Heart right ventricle (tissue), 16 donors: Measurements from ENCODE around the gene SGCD. TPM values are rescaled to one million over a fixed set of nuclear protein-coding genes. Genes with fewer than 3 reads are reported as not detected.

Experiments used
- ATAC-seq, 8 donors: fragments of 200-7000 bp; cut with Tn5 transposase; one replicate each; pipeline ENCODE4 v1.9.1; 2020; ENCODE audit warnings: mild to moderate bottlenecking in 8 of 8, moderate library complexity in 8 of 8, moderate number of reproducible peaks in 1 of 8
- DNase-seq, 2 donors: peaks; one replicate each; pipeline ENCODE4 v3.0.0-alpha.2; 2020
- H3K27ac ChIP-seq, 10 donors: fragments of 200-600 bp; sonication (generic) in 2 of 10; one replicate each; pipeline versions ENCODE4 v1.5.0 to v1.8.0; 2020 to 2022; ENCODE audit warnings: mild to moderate bottlenecking in 3 of 10
- H3K27me3 ChIP-seq, 7 donors: fragments of 200-600 bp; one replicate each; pipeline ENCODE4 v1.8.0; 2021 to 2022; ENCODE audit warnings: mild to moderate bottlenecking in 2 of 7
- H3K36me3 ChIP-seq, 9 donors: fragments of 200-600 bp; sonication (generic) in 1 of 9; one replicate each; pipeline versions ENCODE4 v1.5.0 to v1.8.0; 2020 to 2022; ENCODE audit warnings: mild to moderate bottlenecking in 2 of 9
- H3K4me1 ChIP-seq, 9 donors: fragments of 200-600 bp; sonication (generic) in 1 of 9; one replicate each; pipeline versions ENCODE4 v1.5.0 to v1.8.0; 2020 to 2022; ENCODE audit warnings: mild to moderate bottlenecking in 4 of 9
- H3K4me3 ChIP-seq, 10 donors: fragments of 200-600 bp; sonication (generic) in 2 of 10; one replicate each; pipeline versions ENCODE4 v1.5.0 to v1.8.0; 2020 to 2022; ENCODE audit warnings: mild to moderate bottlenecking in 7 of 10, moderate library complexity in 2 of 10
- H3K9me3 ChIP-seq, 11 donors: fragments of 200-600 bp in 10 of 11; sonication (generic) in 2 of 11; one replicate each; pipeline versions ENCODE4 v1.5.0 to v1.8.0; 2013 to 2022; ENCODE audit warnings: mild to moderate bottlenecking in 2 of 11, control low read depth in 1 of 11, moderate library complexity in 1 of 11
- WGBS, 2 donors: extraction: QIAGEN DNeasy Blood & Tissue Kit; methylation state at CpG; one replicate each; pipeline ENCODE4 v1.1.7; 2013; ENCODE audit warnings: inconsistent platforms in 1 of 2; 5-methylcytosine and 5-hydroxymethylcytosine counted together
- intact Hi-C, 10 donors: fragments of 100-400 bp; cut with DNase I; formaldehyde crosslinking; loops; one replicate each; pipeline versions ENCODE4 v1.11.1 to v1.14.2; 2022
- polyA plus RNA-seq, 2 donors: library from polyadenylated mRNA; stranded (reverse); fragments of 200-250 nt; gene quantifications; one replicate each; pipeline ENCODE4 v1.2.3, GENCODE V29; 2013
- total RNA-seq, 10 donors: library from RNA; stranded (reverse); fragmentation: NEBNext Ultra II Directional in 3 of 10; extraction: Animal tissue kit (Norgen Biotek cat#: 25700) in 3 of 10; gene quantifications; one replicate each; pipeline versions ENCODE4 v1.2.1 to v1.2.4, GENCODE V29; 2021 to 2023
- TF ChIP-seq, protein P1 (sequence below), 9 donors: fragments of 200-600 bp; sonication (generic) in 2 of 9; IDR thresholded peaks; one replicate each; pipeline versions ENCODE4 v1.5.0 to v1.8.0; 2021 to 2022; ENCODE audit warnings: antibody characterized with exemption in 9 of 9, mild to moderate bottlenecking in 5 of 9, moderate library complexity in 1 of 9
- donor health status: Arrhythmogenic right ventricular cardiomyopathy.
- donor health status: ischemic (EF 13 %, LVEDD 7.1; RV severe dilation, severe dysfunction).
- donor health status: healthy with polysubstance abuse.
- donor health status: DM: no; HTN: yes; CAD: no.
- donor health status: DM: no; HTN: no; CAD: no.
- donor health status: ischemic (EF 25% LVEDD 6.9; RV normal size, moderate dysfunction).
- donor health status: ischemic (EF 25% LVEDD 5.7; RV mildly dilated, moderate dysfunction).
- donor health status: healthy.
- donor health status: DM: yes; HTN: yes; CAD: no.
- donor health status: Ischemic cardiomyopathy.
- donor health status: ischemic (EF 35%, LVEDD 5.7; RV mildly dilated, moderate dysfunction).
- donor health status: nonischemic (EF 11% LVEDD 7.7; RV severe dilation, severe dysfunction).
- donor health status: DM: yes; HTN: yes; CAD: no.
- donor health status: PGD.
- donor health status: ischemic (EF 29% LVEDD 5.4; RV normal size, mild dysfunction).
- donor health status: nonischemic (EF 23%, LVEDD 6.1; RV moderate dilation, normal function).

The SGCD gene
- total and polyA plus RNA-seq, 12 donors = 12.0 to 153 (median 99.6) TPM

DNA sequence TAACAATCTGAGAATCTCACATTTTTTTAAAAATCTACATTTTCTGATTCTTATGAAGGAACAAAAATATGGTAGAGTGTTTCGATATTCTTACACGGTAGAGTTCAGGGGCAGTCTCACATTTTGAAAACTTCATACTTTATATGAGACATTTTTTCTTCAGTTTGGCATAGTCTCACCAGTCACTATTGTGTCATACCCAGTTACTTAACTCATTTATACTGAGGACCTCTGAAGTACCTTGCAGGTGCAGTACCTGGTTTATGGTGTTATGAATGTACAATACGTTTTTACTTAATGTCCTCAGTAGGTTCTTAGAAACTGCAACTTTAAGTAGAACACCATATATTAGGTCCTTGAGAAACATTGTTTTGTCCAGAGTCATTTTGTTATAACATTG is 196.6 kb downstream of the SGCD start:
- Histone ChIP-seq H3K27ac (no peak overlapping the region), H3K4me3 (no peak overlapping the region), H3K36me3 (no peaks in the 10 kb centered on the region), H3K4me1 (no peaks in the 10 kb centered on the region), H3K27me3 (no peaks in the 10 kb centered on the region), H3K9me3 (peaks cover 0 to 33% (median 4%) of the 10 kb centered on the region in 11 donors)
- 86 to 88% methylated on average over 3 of the region's 3 CpGs for WGBS, 2 donors
- intact Hi-C loops = no loop called here
- TF ChIP-seq, protein P1, sequence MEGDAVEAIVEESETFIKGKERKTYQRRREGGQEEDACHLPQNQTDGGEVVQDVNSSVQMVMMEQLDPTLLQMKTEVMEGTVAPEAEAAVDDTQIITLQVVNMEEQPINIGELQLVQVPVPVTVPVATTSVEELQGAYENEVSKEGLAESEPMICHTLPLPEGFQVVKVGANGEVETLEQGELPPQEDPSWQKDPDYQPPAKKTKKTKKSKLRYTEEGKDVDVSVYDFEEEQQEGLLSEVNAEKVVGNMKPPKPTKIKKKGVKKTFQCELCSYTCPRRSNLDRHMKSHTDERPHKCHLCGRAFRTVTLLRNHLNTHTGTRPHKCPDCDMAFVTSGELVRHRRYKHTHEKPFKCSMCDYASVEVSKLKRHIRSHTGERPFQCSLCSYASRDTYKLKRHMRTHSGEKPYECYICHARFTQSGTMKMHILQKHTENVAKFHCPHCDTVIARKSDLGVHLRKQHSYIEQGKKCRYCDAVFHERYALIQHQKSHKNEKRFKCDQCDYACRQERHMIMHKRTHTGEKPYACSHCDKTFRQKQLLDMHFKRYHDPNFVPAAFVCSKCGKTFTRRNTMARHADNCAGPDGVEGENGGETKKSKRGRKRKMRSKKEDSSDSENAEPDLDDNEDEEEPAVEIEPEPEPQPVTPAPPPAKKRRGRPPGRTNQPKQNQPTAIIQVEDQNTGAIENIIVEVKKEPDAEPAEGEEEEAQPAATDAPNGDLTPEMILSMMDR (IDR thresholded peaks at IDR 0.05) = no peak
- DNase-seq (no peak), ATAC-seq (no peak)

DNA sequence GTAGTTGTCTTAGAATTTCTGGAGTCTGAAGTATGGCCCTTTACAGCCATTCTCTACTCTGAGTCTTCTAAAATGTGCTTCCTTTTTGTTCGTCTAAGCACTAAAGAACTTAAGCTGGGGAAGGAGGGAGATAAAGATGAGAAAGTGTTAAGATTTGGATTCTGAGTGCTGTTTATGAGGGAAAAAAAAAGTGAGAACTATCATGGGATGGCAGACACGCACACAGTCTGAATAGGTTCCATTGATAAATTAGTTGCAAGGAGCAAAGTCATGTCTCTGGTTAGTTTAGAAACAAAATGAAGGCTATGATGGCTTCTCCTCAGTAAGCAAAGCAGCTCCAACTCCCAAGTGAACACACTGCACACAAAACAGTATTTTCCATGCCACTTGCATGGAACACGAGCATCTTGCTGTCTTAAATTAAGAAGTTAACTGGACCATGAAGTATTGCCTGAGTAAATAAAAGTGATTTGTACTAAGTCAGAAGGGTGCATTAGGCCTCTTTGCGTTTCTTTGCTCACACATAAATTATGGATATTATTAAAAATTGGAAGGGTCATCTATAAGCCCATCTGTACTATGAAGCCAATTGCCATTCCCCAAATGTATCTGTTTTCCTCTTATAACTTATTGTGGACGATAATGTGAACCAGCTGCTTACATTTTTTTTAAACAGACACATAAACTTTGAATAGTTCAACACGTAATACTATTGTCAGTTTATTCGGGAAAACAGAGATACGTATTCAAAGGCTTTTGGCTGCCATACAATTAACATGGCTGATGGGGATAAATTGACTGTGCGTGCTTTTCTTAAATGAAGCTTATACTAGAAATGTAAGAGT is 199.3 kb downstream of the SGCD start:
- WGBS, 2 donors = 73 to 86% methylated on average over 9 of the region's 9 CpGs

DNA sequence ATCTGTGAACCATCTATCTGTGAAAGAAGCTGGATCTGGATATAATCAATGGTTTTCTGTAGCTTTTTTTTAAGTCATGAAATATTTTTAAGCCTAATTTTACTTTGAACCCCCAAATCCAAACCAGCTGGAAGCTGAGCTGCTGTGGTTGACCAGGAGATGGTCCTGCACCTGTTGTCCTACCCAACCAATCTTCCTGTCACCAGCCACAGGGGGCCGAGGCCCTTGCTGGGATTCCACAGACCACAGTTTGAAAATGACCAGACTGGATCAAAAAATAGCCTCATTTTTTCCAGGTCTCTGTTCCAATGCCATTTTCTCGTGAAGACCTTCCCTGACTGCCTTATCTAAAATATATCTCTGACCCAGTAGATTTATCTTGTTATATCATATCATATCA is 200.6 kb downstream of the SGCD start:
- no peak for DNase-seq
- Histone ChIP-seq H3K27ac (no peak overlapping the region), H3K4me1 (peaks cover 0 to 2% (median 0%) of the 10 kb centered on the region in 9 donors), H3K27me3 (no peaks in the 10 kb centered on the region), H3K4me3 (no peak overlapping the region), H3K9me3 (peaks cover 0 to 11% (median 0%) of the 10 kb centered on the region in 11 donors), H3K36me3 (no peaks in the 10 kb centered on the region)
- no peak for ATAC-seq
- intact Hi-C loops = no loop called here
- WGBS, 2 donors = 71 to 83% methylated on average over 2 of the region's 2 CpGs
- TF ChIP-seq, protein P1 (IDR thresholded peaks at IDR 0.05) = no peak

More for the DNA sequence above, 199.3 kb downstream of the SGCD start:
- Histone ChIP-seq H3K27me3 (no peaks in the 10 kb centered on the region), H3K4me1 (peaks cover 0 to 2% (median 0%) of the 10 kb centered on the region in 9 donors), H3K27ac (no peak overlapping the region), H3K9me3 (peaks cover 0 to 20% (median 4%) of the 10 kb centered on the region in 11 donors), H3K4me3 (no peak overlapping the region), H3K36me3 (no peaks in the 10 kb centered on the region)
- intact Hi-C loops = no loop called here
- ATAC-seq (no peak), DNase-seq (no peak)
- TF ChIP-seq, protein P1 (IDR thresholded peaks at IDR 0.05) = no peak

DNA sequence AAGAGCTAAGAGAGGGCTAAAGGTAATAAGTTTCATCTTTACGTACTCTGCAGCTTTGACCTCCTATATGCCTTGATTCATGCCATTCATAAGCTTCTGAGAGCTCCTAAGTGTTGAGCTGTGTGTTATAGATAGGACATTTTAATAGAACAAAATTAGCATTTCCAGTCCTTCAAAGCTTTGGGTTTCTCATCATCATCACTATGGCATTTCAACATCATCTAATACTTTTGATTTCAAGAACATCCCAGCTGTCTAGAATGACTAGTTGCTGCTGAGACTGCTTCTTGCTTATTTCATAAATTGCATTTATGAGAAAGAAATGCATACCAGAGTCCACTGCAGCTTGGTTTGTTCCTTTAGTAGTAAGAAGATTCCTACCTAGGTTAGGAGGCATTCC is 201.7 kb downstream of the SGCD start:
- no peak overlapping the region for H3K27ac ChIP-seq
- H3K9me3 ChIP-seq = peaks cover 0 to 11% (median 0%) of the 10 kb centered on the region in 11 donors
- ATAC-seq (no peak), DNase-seq (no peak)
- 71 to 78% methylated on average over 1 of the region's 1 CpG for WGBS, 2 donors
- H3K4me1 ChIP-seq = peaks cover 0 to 2% (median 0%) of the 10 kb centered on the region in 9 donors
- no peak overlapping the region for H3K4me3 ChIP-seq
- no peaks in the 10 kb centered on the region for H3K36me3 ChIP-seq
- TF ChIP-seq, protein P1 (IDR thresholded peaks at IDR 0.05) = no peak
- intact Hi-C loops = no loop called here
- H3K27me3 ChIP-seq = no peaks in the 10 kb centered on the region
